Right lobe of liver (tissue), 6 donors: ENCODE results near the gene CCL22. TPM values are rescaled to one million over a fixed set of nuclear protein-coding genes. Genes with fewer than 3 reads are reported as not detected.
"Not testable (repeated sequence)": the region's sequence is repeated elsewhere in the genome, so short reads cannot be mapped to it uniquely, and the experiment has no call there.

Source experiments
- ATAC-seq, 4 donors: fragments of 200-7000 bp; cut with Tn5 transposase; one replicate each; pipeline ENCODE4 v1.9.1; 2020; ENCODE audit warnings: mild to moderate bottlenecking in 4 of 4, moderate library complexity in 4 of 4
- DNase-seq, 3 donors: peaks; one replicate each; pipeline ENCODE4 v3.0.0-alpha.2; 2020
- H3K27ac ChIP-seq, 3 donors: fragments of 200-600 bp; one replicate each; pipeline ENCODE4 v1.8.0; 2022
- H3K27me3 ChIP-seq, 2 donors: fragments of 200-600 bp; one replicate each; pipeline ENCODE4 v1.8.0; 2022
- H3K36me3 ChIP-seq, 4 donors: fragments of 200-600 bp; sonication (generic) in 1 of 4; one replicate each; pipeline versions ENCODE4 v1.5.1 to v1.8.0; 2017 to 2022; ENCODE audit warnings: control low read depth in 1 of 4
- H3K4me1 ChIP-seq, 4 donors: fragments of 200-600 bp; sonication (generic) in 1 of 4; one replicate each; pipeline versions ENCODE4 v1.5.1 to v1.8.0; 2017 to 2022; ENCODE audit warnings: control low read depth in 1 of 4
- H3K4me3 ChIP-seq, 3 donors: fragments of 200-600 bp; one replicate each; pipeline ENCODE4 v1.8.0; 2022
- H3K9me3 ChIP-seq, 4 donors: fragments of 200-600 bp; sonication (generic) in 1 of 4; one replicate each; pipeline versions ENCODE4 v1.5.1 to v1.8.0; 2017 to 2022; ENCODE audit warnings: control low read depth in 1 of 4
- POLR2A ChIP-seq: fragments of 450-650 bp; IDR thresholded peaks from one replicate; pipeline ENCODE4 v1.6.1; 2017; ENCODE audit warnings: antibody characterized with exemption, mild to moderate bottlenecking
- WGBS: methylation state at CpG from one replicate; pipeline ENCODE4 v1.1.6; 2018; ENCODE audit warnings: low coverage, low lambda C conversion rate; ENCODE audit not compliant: insufficient coverage; ENCODE audit errors: missing lambda C conversion rate; 5-methylcytosine and 5-hydroxymethylcytosine counted together
- intact Hi-C, 2 donors: fragments of 100-400 bp; cut with DNase I; formaldehyde crosslinking; loops; one replicate each; pipeline versions ENCODE4 v1.11.2 to v1.14.1; 2022
- total RNA-seq, 6 experiments: library from RNA; depleted of rRNA in 2 of 6; stranded (reverse); fragments of >200 nt in 2 of 6; fragmentation: NEBNext Ultra II Directional in 3 of 6; extraction: Animal tissue kit (Norgen Biotek cat#: 25700) in 3 of 6; gene quantifications; one replicate each; pipeline versions ENCODE4 v1.1.0 to v1.2.4, GENCODE V29; 2016 to 2023
- TF ChIP-seq, protein P1 (sequence below), 4 donors: fragments of 200-600 bp in 3 of 4; fragments of 450-650 bp in 1 of 4; IDR thresholded peaks; one replicate each; pipeline versions ENCODE4 v1.5.1 to v1.8.0; 2016 to 2022; ENCODE audit warnings: antibody characterized with exemption in 4 of 4, mild to moderate bottlenecking in 2 of 4
- donor health status: DM: no; HTN: yes; CAD: no.
- donor health status: DM: no; HTN: no; CAD: no.
- donor health status: DM: no; HTN: no; CAD: no.
- donor health status: DM: no; HTN: yes; CAD: no.
- donor health status: DM: no; HTN: yes; CAD: no.

CCL22 gene
- total RNA-seq, 6 experiments from 2014 or later, result 0.12 to 0.16 TPM; not detected in 4

DNA sequence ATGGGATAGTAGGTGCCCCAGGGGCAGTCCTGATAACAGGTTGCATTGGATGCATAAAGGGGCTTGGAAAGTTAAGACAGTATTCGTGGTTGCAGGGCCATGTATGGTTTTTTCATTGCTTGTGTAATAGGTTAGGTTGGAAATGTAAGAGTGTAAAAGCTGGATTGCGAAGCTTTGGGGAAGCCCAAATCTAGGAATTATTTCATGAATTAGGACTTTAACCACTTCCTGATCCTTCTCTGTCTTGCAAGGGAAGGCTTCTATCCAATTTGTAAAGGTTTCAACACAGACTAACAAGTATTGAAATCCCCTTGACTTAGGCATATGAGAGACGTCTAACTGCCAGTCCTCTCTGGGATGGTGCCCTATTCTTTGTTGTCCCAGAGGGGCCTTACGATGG is 38.2 kb downstream of the CCL22 start:
- H3K27me3 ChIP-seq, result no peaks in the 10 kb centered on the region
- H3K27ac ChIP-seq, result no peak overlapping the region
- DNase-seq (no peak), ATAC-seq (no peak)
- H3K36me3 ChIP-seq, result no peaks in the 10 kb centered on the region
- no peaks in the 10 kb centered on the region for H3K4me1 ChIP-seq
- TF ChIP-seq POLR2A, result no peak
- TF ChIP-seq, protein P1, sequence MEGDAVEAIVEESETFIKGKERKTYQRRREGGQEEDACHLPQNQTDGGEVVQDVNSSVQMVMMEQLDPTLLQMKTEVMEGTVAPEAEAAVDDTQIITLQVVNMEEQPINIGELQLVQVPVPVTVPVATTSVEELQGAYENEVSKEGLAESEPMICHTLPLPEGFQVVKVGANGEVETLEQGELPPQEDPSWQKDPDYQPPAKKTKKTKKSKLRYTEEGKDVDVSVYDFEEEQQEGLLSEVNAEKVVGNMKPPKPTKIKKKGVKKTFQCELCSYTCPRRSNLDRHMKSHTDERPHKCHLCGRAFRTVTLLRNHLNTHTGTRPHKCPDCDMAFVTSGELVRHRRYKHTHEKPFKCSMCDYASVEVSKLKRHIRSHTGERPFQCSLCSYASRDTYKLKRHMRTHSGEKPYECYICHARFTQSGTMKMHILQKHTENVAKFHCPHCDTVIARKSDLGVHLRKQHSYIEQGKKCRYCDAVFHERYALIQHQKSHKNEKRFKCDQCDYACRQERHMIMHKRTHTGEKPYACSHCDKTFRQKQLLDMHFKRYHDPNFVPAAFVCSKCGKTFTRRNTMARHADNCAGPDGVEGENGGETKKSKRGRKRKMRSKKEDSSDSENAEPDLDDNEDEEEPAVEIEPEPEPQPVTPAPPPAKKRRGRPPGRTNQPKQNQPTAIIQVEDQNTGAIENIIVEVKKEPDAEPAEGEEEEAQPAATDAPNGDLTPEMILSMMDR (IDR thresholded peaks at IDR 0.05), result no peak
- H3K9me3 ChIP-seq, result no peaks in the 10 kb centered on the region
- WGBS, result 83% methylated on average over 4 of the region's 4 CpGs
- intact Hi-C loops, result no loop called here
- no peak overlapping the region for H3K4me3 ChIP-seq

DNA sequence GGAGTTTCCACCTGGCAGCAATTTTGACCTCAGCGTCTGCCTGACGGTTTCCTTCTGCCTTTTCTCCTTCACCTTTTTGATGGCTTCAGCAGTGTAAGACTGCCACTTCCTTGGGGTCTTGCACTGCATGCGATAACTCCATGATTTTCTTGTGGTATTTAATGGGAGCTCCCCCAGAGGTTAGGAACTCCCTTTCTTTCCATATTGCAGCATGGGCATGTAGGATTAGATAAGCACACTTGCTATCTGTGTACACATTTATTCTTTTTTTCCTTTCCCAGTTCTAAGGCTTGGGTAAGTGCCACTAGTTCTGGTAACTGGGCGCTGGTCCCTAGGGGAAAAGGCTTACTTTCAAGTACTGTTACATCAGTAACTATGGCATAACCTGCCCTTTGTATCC is 38.9 kb downstream of the CCL22 start:
- 76% methylated on average over 3 of the region's 4 CpGs for WGBS
- DNase-seq, ATAC-seq, H3K27ac ChIP-seq, H3K4me1 ChIP-seq, H3K4me3 ChIP-seq, H3K36me3 ChIP-seq, intact Hi-C loops, H3K27me3 ChIP-seq, H3K9me3 ChIP-seq: not testable (repeated sequence)

DNA sequence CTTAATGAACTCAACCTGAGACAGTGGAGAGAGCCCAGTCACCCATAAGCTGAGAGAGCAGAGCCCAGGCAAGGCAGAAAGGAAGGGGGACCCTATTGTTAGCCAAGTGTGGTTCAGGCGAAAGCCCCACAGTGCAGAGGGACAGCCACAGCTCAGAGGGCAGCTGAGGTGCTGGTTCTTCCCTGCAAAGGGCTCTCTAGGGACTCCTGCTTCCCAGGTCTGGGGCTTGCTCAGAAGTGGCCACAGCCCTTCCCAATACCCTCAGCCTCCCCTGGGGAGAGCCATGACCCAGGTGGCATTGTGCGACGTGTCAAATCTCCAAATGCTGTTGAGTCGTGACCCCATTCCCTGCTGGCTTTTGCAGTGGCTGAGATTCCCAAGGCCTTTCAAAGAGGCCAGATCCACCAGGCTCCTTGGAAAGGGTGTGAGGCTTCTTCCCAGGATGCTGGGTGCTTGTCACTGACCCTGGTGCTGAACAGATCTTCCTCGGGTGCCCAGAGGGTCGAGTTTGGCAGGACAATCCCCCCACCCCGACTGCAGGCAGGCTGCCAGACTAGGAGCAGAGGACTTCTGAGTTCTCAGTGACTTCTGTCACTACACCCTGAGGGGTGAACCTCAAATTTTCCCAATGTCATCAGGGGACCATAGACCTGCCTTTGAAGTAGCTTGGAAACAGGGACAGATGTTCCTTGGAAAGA is 43.5 kb downstream of the CCL22 start:
- Histone ChIP-seq H3K36me3 (no peaks in the 10 kb centered on the region), H3K27ac (no peak overlapping the region), H3K4me3 (no peak overlapping the region), H3K4me1 (no peaks in the 10 kb centered on the region), H3K9me3 (no peaks in the 10 kb centered on the region), H3K27me3 (no peaks in the 10 kb centered on the region)
- ATAC-seq (peak in 1 of 4 donors; percentile 32), DNase-seq (no peak)
- WGBS, result 62% methylated on average over 2 of the region's 7 CpGs
- TF ChIP-seq, protein P1 (IDR thresholded peaks at IDR 0.05), result no peak
- TF ChIP-seq POLR2A, result no peak
- intact Hi-C loops, result no loop called here

DNA sequence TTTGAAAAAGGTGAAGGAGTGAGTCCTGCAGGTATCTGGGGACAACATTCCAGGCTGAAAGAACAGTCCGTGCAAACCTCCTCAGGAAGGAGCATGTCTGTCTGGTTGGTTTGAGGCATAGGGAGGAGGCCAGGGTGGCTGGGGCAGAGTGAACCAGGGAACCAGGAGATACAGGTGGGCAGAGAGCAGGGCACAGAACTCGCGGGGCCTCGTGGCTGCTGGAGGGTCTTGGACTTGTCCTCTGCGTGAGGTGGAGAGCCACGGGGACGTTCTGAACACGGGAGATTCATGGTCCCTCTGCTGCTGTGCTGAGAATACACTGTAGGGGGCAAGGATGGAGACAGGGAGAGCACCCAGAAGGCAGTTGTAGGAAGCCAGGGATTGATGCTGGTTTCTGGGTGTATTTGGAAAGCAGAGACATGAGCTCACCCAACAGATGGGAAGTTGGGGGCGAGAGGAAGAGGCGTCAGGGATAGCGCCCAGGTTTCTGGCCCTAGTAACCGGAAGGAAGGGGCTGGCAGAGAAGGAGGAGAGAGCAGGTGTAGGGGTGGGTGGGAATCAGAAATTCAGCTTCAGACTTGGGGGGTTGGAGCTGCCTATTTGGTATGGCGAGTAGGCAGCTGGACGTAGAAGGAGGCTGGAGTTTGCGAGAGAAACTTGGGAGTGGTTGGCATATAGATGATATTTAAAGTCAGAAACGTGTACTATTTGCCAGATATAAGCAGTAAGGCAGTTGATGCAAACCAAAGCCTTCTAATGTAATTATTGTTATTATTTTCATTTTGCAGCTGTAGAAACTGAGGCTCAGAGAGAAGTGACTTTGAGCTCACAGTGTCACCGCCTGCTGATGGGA is 45.6 kb downstream of the CCL22 start, which contains the start of gene CCL17:
Gene CCL17, plus strand, starts transcription at position 803 of the 853 bp plus-strand sequence. CDS start 9,166 bp downstream, outside the sequence.
- no peaks in the 10 kb centered on the region for H3K9me3 ChIP-seq
- H3K4me1 ChIP-seq, result no peaks in the 10 kb centered on the region
- TF ChIP-seq, protein P1 (IDR thresholded peaks at IDR 0.05), result no peak
- TF ChIP-seq POLR2A, result no peak
- H3K4me3 ChIP-seq, result no peak within 1 kb of the TSS
- H3K36me3 ChIP-seq, result no peaks in the 10 kb centered on the region
- WGBS, result 77% methylated on average over 14 of the region's 17 CpGs
- ATAC-seq, result no peak
- no peaks in the 10 kb centered on the region for H3K27me3 ChIP-seq
- H3K27ac ChIP-seq, result no peak within 1 kb of the TSS
- peak in 1 of 3 donors; percentile 37 for DNase-seq
- intact Hi-C loops, result no loop called here

DNA sequence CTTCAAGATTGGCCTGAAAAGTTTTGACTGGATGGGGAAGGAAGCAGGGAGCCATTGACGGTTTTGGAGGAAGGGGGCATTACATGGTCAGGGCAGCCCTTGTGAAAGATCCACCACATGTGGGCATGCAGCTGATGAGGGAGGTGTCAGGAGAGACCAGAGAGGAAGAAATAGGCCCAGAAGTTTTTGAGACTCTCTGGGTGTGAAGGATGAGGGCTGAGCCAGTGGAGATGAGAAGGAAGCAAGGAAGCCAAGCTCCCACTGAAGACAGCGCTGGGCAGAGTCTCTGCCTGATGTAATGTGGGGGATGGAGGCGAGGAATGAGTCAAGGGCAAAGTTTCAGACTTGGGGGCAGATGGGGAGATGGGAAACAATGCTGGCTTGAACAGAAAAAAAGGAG is 46.5 kb downstream of the CCL22 start:
- intact Hi-C loops, result loop anchor here in 1 of 2 donors (5.0 kb wide), 1 partner anchor 93 kb away; no protein-coding TSS in a partner anchor
- Histone ChIP-seq H3K4me3 (no peak overlapping the region), H3K36me3 (no peaks in the 10 kb centered on the region), H3K9me3 (no peaks in the 10 kb centered on the region), H3K27me3 (no peaks in the 10 kb centered on the region), H3K4me1 (no peaks in the 10 kb centered on the region), H3K27ac (no peak overlapping the region)
- TF ChIP-seq POLR2A, result no peak
- TF ChIP-seq, protein P1 (IDR thresholded peaks at IDR 0.05), result no peak
- no peak for ATAC-seq
- 76% methylated on average over 3 of the region's 3 CpGs for WGBS
- peak in 1 of 3 donors; percentile 6 for DNase-seq
